Stimulated activated CD8-positive, alpha-beta memory T cell treated with anti-CD3 and anti-CD28 coated beads, Interleukin-15, amount 100 ng/mL, for 48 hours (primary cell): ENCODE measurements around the gene YES1.
"Not testable (repeated sequence)": the region's sequence is repeated elsewhere in the genome, so short reads cannot be mapped to it uniquely, and the experiment has no call there.

Experiments used
- DNase-seq, 2 donors: peaks; one replicate each; pipeline ENCODE4 v3.0.0-alpha.2; 2020; ENCODE audit warnings: low read depth in 2 of 2

The YES1 gene

GRCh38 chr18:784470-785172 is 27.4 kb downstream of the YES1 start:
- DNase-seq: no peak

DNA sequence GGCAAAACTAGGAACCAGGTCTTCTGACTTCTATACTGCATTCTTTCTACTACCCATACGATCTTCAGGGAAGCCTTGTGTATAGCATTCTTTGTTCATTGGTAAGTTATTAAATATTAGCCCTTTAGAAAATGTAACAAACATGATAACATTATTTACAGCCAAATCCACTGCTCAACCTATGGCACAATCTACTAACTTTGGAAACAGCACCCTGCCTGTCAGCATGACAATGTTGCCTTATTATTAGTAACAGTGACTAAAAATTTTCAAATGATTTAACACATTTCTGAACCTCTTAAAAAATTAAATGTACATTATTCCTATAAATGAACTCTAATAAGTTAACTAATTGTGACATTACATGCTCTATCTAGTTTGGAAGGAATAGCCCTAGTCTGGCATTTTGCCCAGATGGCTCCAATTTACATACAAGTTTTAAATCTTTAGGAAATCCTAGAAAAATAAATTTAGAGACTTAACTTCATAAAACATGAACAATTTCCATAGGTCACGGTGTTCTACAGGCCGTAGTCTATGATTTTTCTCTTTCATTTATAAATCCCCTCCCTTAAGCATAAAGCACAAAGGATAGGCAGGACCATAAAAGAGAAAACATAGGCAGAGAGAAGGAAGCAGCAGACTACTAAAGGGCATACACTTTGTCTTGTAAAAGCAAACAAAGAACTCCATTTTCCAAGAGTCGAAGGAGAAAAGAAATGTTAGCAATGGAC is 33.7 kb downstream of the YES1 start:
- no peak for DNase-seq

DNA sequence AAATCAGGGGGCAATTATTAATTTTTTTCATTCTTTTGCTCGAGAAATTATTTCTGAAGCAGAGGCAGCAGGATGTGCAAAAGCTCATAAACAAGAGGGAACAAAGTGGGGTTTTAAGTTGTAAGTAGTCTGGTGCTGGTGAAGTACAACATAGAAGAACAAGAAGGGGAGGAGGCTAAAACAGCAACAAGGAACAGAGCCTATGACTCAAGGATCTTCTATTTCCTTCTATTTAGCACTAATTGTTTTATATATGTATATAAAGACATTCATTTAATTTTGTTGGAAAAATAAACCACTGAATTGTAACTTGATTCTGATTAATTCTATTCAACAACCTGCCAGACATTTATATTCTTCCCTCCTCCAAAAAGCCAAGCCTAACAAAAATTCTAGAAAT is 35.0 kb downstream of the YES1 start:
- DNase-seq: no peak

GRCh38 chr18:776044-776443 is 36.0 kb downstream of the YES1 start:
- DNase-seq: not testable (repeated sequence)

DNA sequence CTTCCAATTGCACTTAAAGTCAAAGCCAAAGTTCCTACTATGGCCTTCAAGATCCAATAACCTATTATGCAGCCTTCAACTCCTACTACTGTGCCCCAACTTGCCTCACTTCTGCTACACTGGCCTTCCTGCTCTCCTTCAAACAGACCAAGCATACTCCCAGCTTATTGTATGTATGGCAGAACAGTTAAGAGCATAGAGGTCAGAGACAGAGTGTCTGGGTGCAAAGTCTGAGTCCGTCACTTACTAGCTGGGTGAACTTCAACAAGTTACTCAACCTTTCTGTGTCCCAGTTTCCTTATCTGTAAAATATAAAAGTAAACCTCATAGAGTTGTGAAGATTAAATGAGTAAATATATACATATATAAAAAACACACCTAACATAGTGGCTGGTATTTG is 37.2 kb downstream of the YES1 start:
- DNase-seq: no peak

DNA sequence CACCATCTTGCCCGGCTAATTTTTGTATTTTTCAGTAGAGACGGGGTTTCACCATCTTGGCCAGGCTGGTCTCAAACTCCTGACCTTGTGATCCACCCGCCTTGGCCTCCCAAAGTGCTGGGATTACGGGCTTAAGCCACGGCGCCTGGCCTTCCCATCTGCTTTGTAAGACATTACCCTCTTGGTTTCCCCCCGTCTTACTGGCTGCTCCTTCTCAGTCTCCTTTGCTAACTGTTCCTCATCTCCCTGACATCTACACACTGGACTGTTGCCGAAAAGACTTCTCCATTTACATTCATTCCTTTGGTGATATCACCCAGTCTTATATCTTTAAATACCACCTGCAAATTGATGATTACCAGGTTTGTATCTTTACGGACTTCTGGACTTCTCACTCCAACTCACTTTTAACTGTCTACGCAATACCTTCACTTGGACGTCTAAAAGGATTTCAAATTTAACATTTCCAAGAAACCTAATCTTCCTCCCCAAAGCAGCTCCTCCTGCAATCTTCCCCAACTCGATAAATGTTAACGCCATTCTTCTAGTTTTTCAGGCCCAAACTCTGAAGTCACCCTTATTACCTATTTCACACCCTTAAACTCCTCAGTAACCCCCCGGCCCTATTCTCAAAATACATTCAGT is 37.9 kb downstream of the YES1 start:
- no peak for DNase-seq

DNA sequence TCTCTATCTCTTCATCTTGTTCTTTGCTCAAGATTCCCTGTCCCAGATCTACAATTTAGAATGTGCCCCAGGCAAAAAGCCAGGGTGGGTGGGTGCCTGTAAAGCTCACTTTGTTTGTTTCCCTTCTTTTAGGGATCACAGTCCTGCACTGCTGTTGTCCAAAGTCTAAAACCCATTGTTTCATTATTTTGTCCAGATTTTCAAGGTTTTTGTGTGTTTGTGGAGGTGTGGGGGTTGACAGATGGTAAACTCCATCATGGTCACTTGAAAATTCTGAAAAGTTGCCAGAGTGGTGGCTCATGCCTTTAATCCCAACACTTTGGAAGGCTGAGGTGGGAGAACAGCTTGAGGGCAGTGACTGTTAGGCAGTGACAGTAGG is 41.5 kb downstream of the YES1 start:
- no peak for DNase-seq

- no peak for DNase-seq
Measured at GRCh38 chr18:767961-768360, 44.1 kb downstream of the YES1 start.

DNA sequence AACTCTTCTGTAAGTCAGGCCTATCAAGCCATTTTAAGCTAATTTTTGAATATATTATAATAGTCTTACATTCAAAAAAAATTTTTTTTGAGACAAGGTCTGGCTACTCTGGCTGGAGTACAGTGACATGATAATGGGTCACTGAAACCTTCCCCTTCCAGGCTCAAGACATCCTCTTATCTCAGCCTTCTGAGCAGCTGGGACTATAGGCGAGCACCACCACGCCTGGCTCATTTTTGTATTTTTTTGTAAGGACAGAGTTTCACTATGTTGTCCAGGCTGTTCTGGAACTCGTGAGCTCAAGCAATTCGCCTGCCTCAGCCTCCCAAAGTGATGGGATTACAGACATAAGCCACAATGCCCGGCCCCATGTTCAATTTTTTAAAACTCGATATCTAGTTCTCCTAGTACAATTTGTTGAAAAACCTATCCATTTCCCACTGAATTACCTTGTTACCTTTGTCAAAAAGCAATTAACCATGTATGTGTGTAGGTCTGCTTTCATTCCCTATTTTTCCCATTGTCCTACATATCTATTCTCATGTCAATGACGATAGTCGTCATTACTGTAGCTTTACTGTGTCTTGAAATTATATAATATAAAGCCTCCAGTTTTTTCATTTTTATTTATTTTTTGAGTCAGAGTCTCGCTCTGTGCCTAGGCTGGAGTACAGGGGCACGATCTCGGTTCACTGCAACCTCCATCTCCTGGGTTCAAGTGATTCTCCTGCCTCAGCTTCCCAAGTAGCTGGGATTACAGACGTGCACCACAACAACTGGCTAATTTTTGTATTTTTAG is 44.8 kb downstream of the YES1 start:
- DNase-seq: no peak

- no peak for DNase-seq
Measured at GRCh38 chr18:766550-766860, 45.5 kb downstream of the YES1 start.

DNA sequence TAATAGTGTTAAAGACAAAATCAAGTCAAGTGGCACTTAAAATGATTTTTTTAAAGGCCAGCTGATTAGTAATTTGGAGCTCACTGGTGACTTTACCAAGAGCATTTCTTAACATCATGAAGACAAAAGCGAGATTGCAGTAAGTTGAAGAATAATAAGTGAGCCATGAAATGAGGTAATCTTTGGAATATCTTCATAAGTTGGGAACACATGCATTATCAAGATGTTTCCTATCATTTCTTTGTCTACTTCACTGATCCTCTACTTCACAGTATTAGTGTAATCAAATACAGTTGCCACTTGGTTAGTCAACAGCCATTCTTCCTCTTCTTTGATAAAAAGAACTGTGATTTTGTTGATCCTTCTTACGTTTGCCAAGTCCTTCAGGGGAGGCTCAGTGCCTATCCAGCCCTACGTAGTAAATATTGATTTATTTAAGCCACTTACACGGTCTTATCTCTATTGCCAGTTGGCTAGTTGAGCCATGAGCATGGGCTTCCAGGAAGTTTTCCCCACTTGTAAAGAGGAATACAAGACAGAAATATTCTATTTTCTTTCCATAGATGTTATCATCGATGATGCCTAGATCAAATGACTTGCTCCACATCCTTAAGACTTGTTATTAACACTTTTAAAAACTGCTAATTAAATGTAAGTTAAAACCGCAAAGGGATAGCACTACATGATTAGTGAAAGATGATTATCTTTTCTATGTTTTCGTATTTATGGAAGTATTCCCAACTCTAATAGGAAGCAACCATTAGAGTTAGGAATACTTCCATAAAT is 46.1 kb downstream of the YES1 start:
- DNase-seq: no peak

- not testable (repeated sequence) for DNase-seq
Measured at GRCh38 chr18:759864-760263, 52.2 kb downstream of the YES1 start.

DNA sequence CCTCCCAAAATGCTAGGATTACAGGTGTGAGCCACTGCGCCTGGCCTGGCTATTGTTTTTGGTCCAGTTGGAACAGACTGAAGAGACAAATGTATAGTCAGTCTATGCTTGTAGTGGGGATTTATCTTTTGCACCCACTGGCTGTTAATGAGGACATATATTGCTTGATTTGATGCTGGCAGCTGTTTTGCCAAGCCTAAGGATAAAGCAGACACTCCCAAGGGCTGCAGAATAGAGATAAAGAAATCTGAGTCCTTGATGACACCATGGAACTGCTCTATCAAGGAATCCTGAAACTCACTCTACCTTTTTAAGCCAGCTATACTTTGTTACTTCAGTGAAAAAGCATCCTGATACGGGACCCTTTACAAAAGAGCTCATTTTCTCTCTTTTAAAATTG is 56.5 kb downstream of the YES1 start:
- DNase-seq: no peak

GRCh38 chr18:754656-755055 is 57.4 kb downstream of the YES1 start:
- DNase-seq: no peak

DNA sequence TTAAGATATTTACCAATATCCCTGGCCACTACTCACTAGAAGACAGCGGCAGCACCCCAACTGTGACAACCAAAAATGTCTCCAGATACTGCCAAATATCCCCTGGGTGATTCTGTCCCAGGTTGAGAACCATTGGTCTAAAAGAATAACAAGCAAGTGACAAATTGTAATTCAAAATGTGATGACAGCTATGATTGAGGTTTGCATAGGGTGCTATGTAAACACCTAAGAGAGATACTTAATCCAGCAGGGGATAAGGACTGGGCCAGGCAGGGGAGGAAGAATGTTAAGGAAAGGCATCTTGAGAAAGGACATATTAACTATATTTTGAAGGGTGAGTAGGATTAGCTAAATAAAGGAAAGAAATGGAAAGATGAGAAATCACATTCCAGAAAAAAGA is 61.6 kb downstream of the YES1 start:
- no peak for DNase-seq

DNA sequence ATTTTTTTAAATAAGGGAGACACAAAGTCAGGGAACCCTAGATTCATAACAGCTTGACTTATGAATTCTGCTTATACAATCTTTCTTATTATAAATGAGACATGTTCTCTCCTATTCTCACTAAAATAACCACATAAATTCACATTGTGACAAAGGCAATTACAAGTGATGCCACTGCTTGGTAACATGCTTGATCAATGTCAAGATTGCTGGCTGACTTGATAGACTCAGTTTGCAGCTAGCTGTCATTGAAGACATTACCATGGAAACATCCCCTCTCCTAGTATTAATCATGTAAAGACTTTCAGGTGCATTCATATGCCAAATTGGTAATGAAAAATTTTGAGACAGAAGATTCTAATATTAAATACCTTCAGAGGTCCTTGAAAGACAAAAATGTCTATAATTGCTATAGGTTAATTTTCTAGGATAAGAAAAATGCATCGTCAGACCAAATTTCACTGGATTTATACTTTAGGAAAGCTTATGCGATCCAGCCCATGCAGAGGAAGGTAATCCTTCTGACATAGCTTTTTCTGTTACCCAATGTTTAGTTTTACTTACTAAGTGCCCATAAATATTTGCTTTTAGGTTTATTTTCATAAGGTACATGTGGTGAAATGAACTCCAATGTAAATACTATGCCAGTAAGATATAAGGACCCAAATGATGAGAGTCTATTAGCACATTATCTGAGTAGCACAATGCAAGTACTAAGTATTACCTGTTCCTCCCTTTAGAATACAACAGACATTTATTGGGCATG is 67.0 kb downstream of the YES1 start:
- no peak for DNase-seq

- DNase-seq: no peak
Measured at GRCh38 chr18:741931-742512, 70.0 kb downstream of the YES1 start.

- DNase-seq: no peak
Measured at GRCh38 chr18:732371-732770, 79.7 kb downstream of the YES1 start.

DNA sequence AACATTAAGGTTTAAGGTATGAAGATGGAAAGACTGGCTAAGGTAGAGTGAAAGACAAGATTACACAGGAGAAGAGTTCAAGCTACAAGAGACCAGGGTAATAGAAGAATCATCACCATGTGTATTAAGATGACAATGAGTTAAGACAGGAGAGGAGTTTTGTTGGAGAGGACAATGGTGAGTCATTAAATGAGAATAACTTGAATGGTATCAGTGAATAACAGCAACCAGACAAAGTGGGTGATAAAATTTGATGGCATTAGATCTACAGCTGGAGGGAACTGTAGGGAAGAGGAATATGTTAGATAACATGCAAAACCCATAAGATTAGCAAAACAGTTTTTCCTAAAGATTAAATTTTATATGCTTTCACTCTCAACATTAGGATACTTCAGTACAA is 80.9 kb downstream of the YES1 start:
- no peak for DNase-seq

- no peak for DNase-seq
Measured at GRCh38 chr18:730692-731091, 81.3 kb downstream of the YES1 start.

- not testable (repeated sequence) for DNase-seq
Measured at GRCh38 chr18:730120-730519, 81.9 kb downstream of the YES1 start.
